ENCODE results near the gene TSBP1. TPM values are rescaled to one million over a fixed set of nuclear protein-coding genes. Genes with fewer than 3 reads are reported as not detected.

The TSBP1 gene
- total and polyA plus RNA-seq, 9 of the 15 experiments (the other 6 are each of a cell fraction or from before 2014, with no cell fraction given): not detected

DNA sequence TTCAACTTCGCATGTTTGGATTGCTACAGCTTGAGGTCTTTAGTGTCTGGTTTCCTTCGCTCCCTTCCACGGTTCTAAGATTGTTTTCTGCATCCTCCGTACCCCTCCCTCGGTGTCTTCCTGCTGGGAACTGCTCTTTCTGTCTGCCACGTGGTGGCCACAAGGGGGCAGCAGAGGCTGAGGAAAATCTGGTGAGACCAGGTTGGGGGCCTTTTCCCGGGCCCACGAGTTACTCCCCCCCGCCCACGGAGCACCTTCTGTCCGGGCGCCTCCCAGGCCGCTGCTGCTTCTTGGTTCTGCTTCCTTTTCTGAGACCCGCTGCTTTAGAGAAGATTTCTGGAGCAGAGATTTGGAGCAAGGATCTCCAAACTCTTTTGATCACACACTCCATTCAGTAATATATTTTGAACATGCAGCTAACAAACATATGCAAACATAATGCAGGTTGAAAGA is 126.7 kb downstream of the TSBP1 start:
- Histone ChIP-seq H3K36me3 (ENCODE audit: control insufficient read depth, insufficient read depth, low read length) (no peaks in the 10 kb centered on the region), H3K27me3 (ENCODE audit: control insufficient read depth in 2 of 2, insufficient read depth in 2 of 2, low read length in 2 of 2) (peaks cover 5 to 13% of the 10 kb centered on the region in 2 experiments; a peak in 4 of 5 replicates), H3K4me2 (ENCODE audit: insufficient read depth, low read length) (no peak overlapping the region), H3K4me3 (no peak overlapping the region), H2AFZ (ENCODE audit: low read depth, low read length) (peak overlapping the region; percentile 46; the same call in 1 of the 2 replicates), H3K79me2 (ENCODE audit: control insufficient read depth, insufficient read depth, low read length) (no peaks in the 10 kb centered on the region), H3K9me1 (ENCODE audit: control insufficient read depth, insufficient read depth, low read length) (no peaks in the 10 kb centered on the region), H3K9me3 (replicated peaks; ENCODE audit: control insufficient read depth, insufficient read depth, low read depth, low read length) (0 out of 2 replicates have a peak, but pooled peaks cover 3% of the 10 kb centered on the region), H3K4me1 (replicated peaks in 1 of 2; ENCODE audit: control insufficient read depth in 2 of 2, insufficient read depth in 2 of 2, low read length in 2 of 2) (no peaks in the 10 kb centered on the region), H4K20me1 (replicated peaks; ENCODE audit: control insufficient read depth, insufficient read depth, low read length) (no peaks in the 10 kb centered on the region), H3K9ac (ENCODE audit: insufficient read depth in 1 of 2, low read depth in 2 of 2, low read length in 2 of 2) (no peak overlapping the region; a peak in 1 of 4 replicates), H3K27ac (ENCODE audit: extremely low read depth, low read depth, low read length) (no peak overlapping the region)
- FAIRE-seq (peak; percentile 92), ATAC-seq (peak; percentile 97), DNase-seq (ENCODE audit: extremely low read depth in 1 of 4, low spot score in 3 of 4) (peak; percentile 90 to 97 (median 96))
- intact Hi-C loops (cut with micrococcal nuclease): loop anchor here (2.0 to 5.0 kb wide), 4 partner anchors 126 to 552 kb away; no protein-coding TSS in a partner anchor
- under 1% methylated on average over 14 of the region's 14 CpGs for WGBS (ENCODE audit: insufficient coverage, low coverage, missing lambda C conversion rate)
- in situ Hi-C loops (cut with MboI): loop anchor here (5.0 kb wide), 1 partner anchor 547 kb away; no protein-coding TSS in a partner anchor
- ChIA-PET POLR2A (interaction anchor here (0.5 to 0.8 kb wide), 3 partner anchors 10 to 342 kb away, joined by 3 to 5 read pairs (median 3); no protein-coding TSS in a partner anchor), CTCF (ENCODE audit: low intra/inter-chr PET ratio) (interaction anchor here (0.6 to 1.9 kb wide), 3 partner anchors 168 to 552 kb away, joined by 3 to 12 read pairs (median 3); no protein-coding TSS in a partner anchor)
- no TSS peak for BruUV-seq (replicated peaks)
- TF ChIP-seq STAG1 (CRISPR knock-in tag; IDR thresholded peaks at IDR 0.05; ENCODE audit: borderline replicate concordance) (peak; percentile 51; the same call in 1 of the 2 replicates), SAFB2 (IDR thresholded peaks at IDR 0.05; ENCODE audit: borderline replicate concordance, low read depth, low read length, severe bottlenecking) (no peak), MCM5 (IDR thresholded peaks at IDR 0.05; ENCODE audit: low read depth) (no peak), ZNF445 (CRISPR knock-in tag; IDR thresholded peaks at IDR 0.05; ENCODE audit: low read depth) (no peak), ZNF3 (CRISPR knock-in tag; IDR thresholded peaks at IDR 0.05) (no peak), ZNF695 (CRISPR knock-in tag; IDR thresholded peaks at IDR 0.05) (no peak)
- TF ChIP-seq, protein P1, sequence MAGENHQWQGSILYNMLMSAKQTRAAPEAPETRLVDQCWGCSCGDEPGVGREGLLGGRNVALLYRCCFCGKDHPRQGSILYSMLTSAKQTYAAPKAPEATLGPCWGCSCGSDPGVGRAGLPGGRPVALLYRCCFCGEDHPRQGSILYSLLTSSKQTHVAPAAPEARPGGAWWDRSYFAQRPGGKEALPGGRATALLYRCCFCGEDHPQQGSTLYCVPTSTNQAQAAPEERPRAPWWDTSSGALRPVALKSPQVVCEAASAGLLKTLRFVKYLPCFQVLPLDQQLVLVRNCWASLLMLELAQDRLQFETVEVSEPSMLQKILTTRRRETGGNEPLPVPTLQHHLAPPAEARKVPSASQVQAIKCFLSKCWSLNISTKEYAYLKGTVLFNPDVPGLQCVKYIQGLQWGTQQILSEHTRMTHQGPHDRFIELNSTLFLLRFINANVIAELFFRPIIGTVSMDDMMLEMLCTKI (IDR thresholded peaks at IDR 0.05; ENCODE audit: partially characterized antibody): no peak
- TF ChIP-seq, protein P2, sequence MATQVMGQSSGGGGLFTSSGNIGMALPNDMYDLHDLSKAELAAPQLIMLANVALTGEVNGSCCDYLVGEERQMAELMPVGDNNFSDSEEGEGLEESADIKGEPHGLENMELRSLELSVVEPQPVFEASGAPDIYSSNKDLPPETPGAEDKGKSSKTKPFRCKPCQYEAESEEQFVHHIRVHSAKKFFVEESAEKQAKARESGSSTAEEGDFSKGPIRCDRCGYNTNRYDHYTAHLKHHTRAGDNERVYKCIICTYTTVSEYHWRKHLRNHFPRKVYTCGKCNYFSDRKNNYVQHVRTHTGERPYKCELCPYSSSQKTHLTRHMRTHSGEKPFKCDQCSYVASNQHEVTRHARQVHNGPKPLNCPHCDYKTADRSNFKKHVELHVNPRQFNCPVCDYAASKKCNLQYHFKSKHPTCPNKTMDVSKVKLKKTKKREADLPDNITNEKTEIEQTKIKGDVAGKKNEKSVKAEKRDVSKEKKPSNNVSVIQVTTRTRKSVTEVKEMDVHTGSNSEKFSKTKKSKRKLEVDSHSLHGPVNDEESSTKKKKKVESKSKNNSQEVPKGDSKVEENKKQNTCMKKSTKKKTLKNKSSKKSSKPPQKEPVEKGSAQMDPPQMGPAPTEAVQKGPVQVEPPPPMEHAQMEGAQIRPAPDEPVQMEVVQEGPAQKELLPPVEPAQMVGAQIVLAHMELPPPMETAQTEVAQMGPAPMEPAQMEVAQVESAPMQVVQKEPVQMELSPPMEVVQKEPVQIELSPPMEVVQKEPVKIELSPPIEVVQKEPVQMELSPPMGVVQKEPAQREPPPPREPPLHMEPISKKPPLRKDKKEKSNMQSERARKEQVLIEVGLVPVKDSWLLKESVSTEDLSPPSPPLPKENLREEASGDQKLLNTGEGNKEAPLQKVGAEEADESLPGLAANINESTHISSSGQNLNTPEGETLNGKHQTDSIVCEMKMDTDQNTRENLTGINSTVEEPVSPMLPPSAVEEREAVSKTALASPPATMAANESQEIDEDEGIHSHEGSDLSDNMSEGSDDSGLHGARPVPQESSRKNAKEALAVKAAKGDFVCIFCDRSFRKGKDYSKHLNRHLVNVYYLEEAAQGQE (IDR thresholded peaks at IDR 0.05; ENCODE audit: borderline replicate concordance): peak; percentile 87
- TF ChIP-seq, protein P2 (CRISPR knock-in tag; IDR thresholded peaks at IDR 0.05; ENCODE audit: low read depth): no peak
- TF ChIP-seq, protein P3, sequence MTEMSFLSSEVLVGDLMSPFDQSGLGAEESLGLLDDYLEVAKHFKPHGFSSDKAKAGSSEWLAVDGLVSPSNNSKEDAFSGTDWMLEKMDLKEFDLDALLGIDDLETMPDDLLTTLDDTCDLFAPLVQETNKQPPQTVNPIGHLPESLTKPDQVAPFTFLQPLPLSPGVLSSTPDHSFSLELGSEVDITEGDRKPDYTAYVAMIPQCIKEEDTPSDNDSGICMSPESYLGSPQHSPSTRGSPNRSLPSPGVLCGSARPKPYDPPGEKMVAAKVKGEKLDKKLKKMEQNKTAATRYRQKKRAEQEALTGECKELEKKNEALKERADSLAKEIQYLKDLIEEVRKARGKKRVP (CRISPR knock-in tag; IDR thresholded peaks at IDR 0.05): no peak
- TF ChIP-seq, protein P4, sequence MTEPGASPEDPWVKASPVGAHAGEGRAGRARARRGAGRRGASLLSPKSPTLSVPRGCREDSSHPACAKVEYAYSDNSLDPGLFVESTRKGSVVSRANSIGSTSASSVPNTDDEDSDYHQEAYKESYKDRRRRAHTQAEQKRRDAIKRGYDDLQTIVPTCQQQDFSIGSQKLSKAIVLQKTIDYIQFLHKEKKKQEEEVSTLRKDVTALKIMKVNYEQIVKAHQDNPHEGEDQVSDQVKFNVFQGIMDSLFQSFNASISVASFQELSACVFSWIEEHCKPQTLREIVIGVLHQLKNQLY (CRISPR knock-in tag; conservative IDR thresholded peaks at IDR 0.05): no peak

Data from K562 (cell line).